Stimulated activated CD4-positive, alpha-beta T cell treated with anti-CD3 and anti-CD28 coated beads, TNF-alpha, amount 100 ng/mL, for 24 hours (primary cell): ENCODE results near the gene LBP.
"Not testable (repeated sequence)": the region's sequence is repeated elsewhere in the genome, so short reads cannot be mapped to it uniquely, and the experiment has no call there.

ENCODE experiments used
- DNase-seq, 3 experiments: peaks; one replicate each; pipeline ENCODE4 v3.0.0-alpha.2; 2020; ENCODE audit warnings: low read depth in 3 of 3

The LBP gene

DNA sequence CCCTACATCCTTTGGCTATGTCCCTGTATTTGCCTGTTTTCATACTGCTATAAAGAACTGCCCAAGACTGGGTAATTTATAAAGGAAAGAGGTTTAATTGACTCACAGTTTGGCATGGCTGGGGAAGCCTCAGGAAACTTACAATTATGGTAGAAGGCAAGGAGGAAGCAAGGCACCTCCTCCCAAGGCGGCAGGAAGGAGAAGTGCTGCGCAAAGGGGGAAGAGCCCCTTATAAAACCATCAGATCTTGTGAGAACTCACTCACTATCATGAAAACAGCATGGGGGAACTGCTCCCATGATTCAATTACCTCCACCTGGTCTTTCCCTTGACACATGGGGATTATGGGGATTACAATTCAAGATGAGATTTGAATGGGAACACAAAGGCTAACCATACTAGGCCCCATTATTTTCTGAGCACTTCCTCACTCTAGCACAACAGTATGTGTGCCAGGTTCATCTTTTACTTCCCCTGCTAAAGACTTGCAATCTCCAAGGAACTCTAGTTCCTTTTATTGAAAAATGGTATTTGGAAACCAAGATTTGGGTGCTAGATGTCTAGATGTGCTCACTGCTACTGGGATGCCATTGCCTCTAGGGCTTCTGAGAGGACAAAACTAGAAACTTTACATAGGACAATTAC is 49.6 kb downstream of the LBP start:
- not testable (repeated sequence) for DNase-seq

GRCh38 chr20:38402089-38402488 is 55.8 kb downstream of the LBP start:
- DNase-seq: no peak

- no peak for DNase-seq
These were observed 56.5 kb downstream of the LBP start for GRCh38 chr20:38402816-38403215.

DNA sequence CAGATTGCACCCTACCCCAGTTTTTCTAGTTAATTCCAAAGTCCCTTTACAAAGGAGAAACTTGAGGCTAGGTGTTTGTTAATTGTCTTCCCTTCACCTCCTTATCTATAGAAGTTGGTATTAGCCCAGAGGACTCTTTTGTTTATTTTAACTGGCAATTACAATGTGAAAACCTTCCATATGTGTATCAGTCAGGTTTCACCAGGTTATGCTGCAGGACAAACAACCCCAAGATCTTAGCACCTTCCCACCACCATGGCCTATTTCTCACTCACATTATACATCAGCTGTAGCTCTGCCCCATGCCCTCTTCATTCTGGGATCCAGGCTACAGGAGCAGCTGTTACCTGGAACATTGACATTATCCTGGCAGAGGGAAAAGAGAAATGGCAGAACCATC is 57.7 kb downstream of the LBP start:
- no peak for DNase-seq

GRCh38 chr20:38405132-38405531 is 58.9 kb downstream of the LBP start:
- no peak for DNase-seq

DNA sequence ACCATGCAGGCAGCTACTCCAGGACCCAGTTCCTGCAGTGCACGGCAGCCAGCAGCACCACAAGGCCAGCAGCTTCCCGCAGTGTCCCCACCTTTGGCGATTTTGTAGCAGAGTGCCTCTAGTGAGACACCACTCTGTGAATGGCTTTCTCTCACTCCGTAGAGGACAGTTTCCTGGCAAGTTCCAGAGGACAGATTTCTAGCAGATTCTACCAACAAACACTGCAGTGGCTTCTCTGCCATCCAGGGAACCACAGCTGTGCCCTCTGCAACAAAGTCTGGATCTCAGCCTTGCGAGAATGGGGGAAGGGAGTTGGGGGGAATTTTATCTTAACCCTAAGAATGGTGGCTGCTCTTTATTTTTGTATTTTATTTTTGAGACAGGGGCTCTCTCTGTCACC is 60.2 kb downstream of the LBP start:
- no peak for DNase-seq

DNA sequence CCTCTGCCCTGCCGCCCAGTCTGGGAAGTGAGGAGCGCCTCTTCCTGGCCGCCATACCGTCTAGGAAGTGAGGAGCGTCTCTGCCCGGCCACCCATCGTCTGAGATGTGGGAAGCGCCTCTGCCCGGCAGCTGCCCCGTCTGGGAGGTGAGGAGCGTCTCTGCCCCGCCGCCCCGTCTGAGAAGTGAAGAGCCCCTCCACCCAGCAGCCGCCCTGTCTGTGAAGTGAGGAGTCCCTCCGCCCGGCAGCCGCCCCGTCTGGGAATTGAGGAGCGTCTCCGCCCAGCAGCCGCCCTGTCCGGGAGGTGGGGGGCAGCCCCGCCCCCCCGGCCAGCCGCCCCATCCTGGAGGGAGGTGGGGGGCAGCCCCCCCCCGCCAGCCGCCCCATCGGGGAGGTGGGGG is 61.0 kb downstream of the LBP start:
- no peak for DNase-seq

GRCh38 chr20:38407822-38408221 is 61.5 kb downstream of the LBP start:
- not testable (repeated sequence) for DNase-seq

- no peak for DNase-seq
These were observed 66.7 kb downstream of the LBP start for GRCh38 chr20:38412877-38413577.

- DNase-seq: no peak
These were observed 68.6 kb downstream of the LBP start for GRCh38 chr20:38414769-38415450.

GRCh38 chr20:38418509-38419204 is 72.4 kb downstream of the LBP start:
- DNase-seq: no peak

GRCh38 chr20:38420388-38421085 is 74.3 kb downstream of the LBP start:
- no peak for DNase-seq

DNA sequence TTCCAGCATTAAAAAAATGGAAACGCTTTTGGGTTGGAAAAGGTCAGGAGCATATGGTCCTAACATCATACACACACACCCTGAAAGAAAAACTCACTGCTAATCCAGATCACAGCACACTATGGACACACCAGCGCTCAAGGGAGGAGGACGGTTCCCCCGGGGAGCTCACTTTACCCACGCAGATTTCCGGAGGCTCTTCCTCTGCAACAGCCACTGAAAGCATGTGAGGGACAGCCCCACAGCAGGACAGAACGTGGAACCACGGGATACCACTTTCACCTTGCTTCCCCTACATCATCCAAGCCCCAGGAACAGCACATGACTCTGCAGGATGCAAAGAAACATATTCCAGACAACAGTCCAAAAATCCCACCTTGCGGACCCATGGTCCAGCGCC is 75.6 kb downstream of the LBP start:
- no peak for DNase-seq

DNA sequence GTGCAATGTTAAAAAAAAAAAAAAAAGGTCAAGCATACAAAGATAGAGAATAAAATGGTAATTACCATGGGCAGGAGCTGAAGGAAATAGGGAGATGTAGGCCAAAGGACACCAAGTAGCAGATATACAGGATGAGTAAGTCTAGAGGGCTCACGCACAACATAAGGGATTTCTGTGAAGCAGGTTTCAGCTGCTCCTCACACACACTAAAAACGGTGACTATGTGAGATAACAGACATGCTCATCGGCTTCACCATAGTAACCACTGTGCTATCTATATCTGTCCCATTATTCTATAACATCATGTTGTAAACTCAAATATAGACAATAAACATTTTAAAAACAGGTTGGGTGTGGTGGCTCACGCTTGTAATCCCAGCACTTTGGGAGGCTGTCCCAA is 77.3 kb downstream of the LBP start:
- no peak for DNase-seq

GRCh38 chr20:38424401-38424800 is 78.1 kb downstream of the LBP start:
- no peak for DNase-seq

GRCh38 chr20:38426006-38426897 is 80.0 kb downstream of the LBP start:
- DNase-seq: no peak
